ENCODE measurements around the gene TM2D1. TPM values are rescaled to one million over a fixed set of nuclear protein-coding genes. Genes with fewer than 3 reads are reported as not detected.

Gene TM2D1
- total RNA-seq (2011; cell fraction: chromatin; rRNA removed; ENCODE audit: low replicate concordance), result 41.3 and 96.7 TPM in 2 replicates
- total RNA-seq (2011; cell fraction: nucleolus; rRNA removed), result 50.5 and 53.5 TPM in 2 replicates
- total RNA-seq (2011; cell fraction: nucleoplasm; rRNA removed), result 74.2 and 89.5 TPM in 2 replicates
- total RNA-seq (2014; rRNA removed) (49.6 and 56.7 TPM in 2 replicates), total RNA-seq (2014; rRNA removed; fragmentation: Illumina TruSeq; extraction: Trizol) (42.3 and 44.8 TPM in 2 replicates), total RNA-seq (2015; rRNA removed; fragmentation: Illumina TruSeq; extraction: Trizol) (40.3 and 45.5 TPM in 2 replicates), total RNA-seq (2021) (24.5 and 24.8 TPM in 2 replicates), polyA plus RNA-seq (2011; rRNA removed) (42.6 and 52.2 TPM in 2 replicates), polyA plus RNA-seq (2014; fragmentation: Illumina TruSeq; extraction: Trizol) (32.3 and 34.7 TPM in 2 replicates), polyA plus RNA-seq (2014; fragmentation: Nextera tagmentation; extraction: Ambion mirVana) (10 to 100 TPM; 47.7 to 53.3 TPM), polyA plus RNA-seq (2014; rRNA removed) (65.2 TPM in 2 replicates), polyA minus RNA-seq (2011; rRNA and poly(A)+ RNA removed) (27.9 and 33.5 TPM in 2 replicates), Bru-seq, nascent RNA (percentile 82 among the genes with signal in this experiment), BruChase-seq, experiment 1, labeled RNA remaining after a 2-hour chase (percentile 90 among the genes with signal in this experiment), BruChase-seq, experiment 2, labeled RNA remaining after a 6-hour chase (percentile 89 among the genes with signal in this experiment)
- polyA plus RNA-seq (2011; cell fraction: cytosol; rRNA removed), result 34.1 and 44.1 TPM in 2 replicates
- 27.5 and 32.8 TPM in 2 replicates for polyA plus RNA-seq (2011; cell fraction: nucleus; rRNA removed)
- 34.1 and 37.7 TPM in 2 replicates for polyA plus RNA-seq (2012)
- polyA minus RNA-seq (2011; cell fraction: cytosol; rRNA and poly(A)+ RNA removed), result 9.4 and 16.2 TPM in 2 replicates
- 34.3 and 47.2 TPM in 2 replicates for polyA minus RNA-seq (2011; cell fraction: nucleus; rRNA and poly(A)+ RNA removed)
- long read RNA-seq, experiment 1, transcript TM2D1-201 (7 exons, 1,250 nt), result major isoform, 53 of 91 reads
- long read RNA-seq, experiment 1, partial matches to known transcripts, result 16 of 91 reads
- long read RNA-seq, experiment 1, other reads (novel, unspliced or antisense), result 20 of 91 reads
- long read RNA-seq, experiment 2, partial matches to known transcripts, result 0 of 11 reads
- long read RNA-seq, experiment 2, other reads (novel, unspliced or antisense), result 9 of 11 reads
- long read RNA-seq, experiment 3, transcript TM2D1-201 (7 exons, 1,250 nt), result major isoform, 29 of 39 reads
- long read RNA-seq, experiment 3, partial matches to known transcripts, result 1 of 39 reads
- long read RNA-seq, experiment 3, other reads (novel, unspliced or antisense), result 8 of 39 reads

GRCh38 chr1:61724813-61725694 lies at the start of gene TM2D1:
TM2D1 (minus strand) TSS chr1:61725141; CDS start chr1:61725120, 21 bp downstream.
- peak within 1 kb of the TSS; percentile 94 for H3K27ac ChIP-seq (ENCODE audit: extremely low read depth, low read depth, low read length)
- TF ChIP-seq ZNF23 (CRISPR knock-in tag; IDR thresholded peaks at IDR 0.05) (no peak), MYC (IDR thresholded peaks at IDR 0.05; ENCODE audit: low read depth, low read length) (no peak), MYC (CRISPR knock-in tag; IDR thresholded peaks at IDR 0.05; ENCODE audit: borderline replicate concordance, low read depth) (no peak), PTTG1 (tag; IDR thresholded peaks at IDR 0.05; ENCODE audit: low read depth) (no peak), MEF2A (IDR thresholded peaks at IDR 0.05; ENCODE audit: control insufficient read depth, low read depth, low read length) (no peak), POLR2AphosphoS2 (IDR thresholded peaks at IDR 0.05; ENCODE audit: low read length) (no peak; the same call in 1 of the 2 replicates), HIVEP1 (CRISPR knock-in tag; IDR thresholded peaks at IDR 0.05) (no peak), ZNF175 (CRISPR knock-in tag; IDR thresholded peaks at IDR 0.05; ENCODE audit: low read depth) (no peak), SIRT6 (IDR thresholded peaks at IDR 0.05; ENCODE audit: low read depth, low read length) (no peak), E2F3 (CRISPR knock-in tag; IDR thresholded peaks at IDR 0.05) (0 out of 2 replicates have a peak, but pooled peaks have one; percentile 41), ZNF324 (CRISPR knock-in tag; IDR thresholded peaks at IDR 0.05) (no peak), CTCFL (IDR thresholded peaks at IDR 0.05; ENCODE audit: borderline replicate concordance, insufficient read depth, low read depth, low read length, poor library complexity, severe bottlenecking) (no peak), GTF2E2 (tag; IDR thresholded peaks at IDR 0.05) (peak; percentile 81)

More at GRCh38 chr1:61724813-61725694, at the start of gene TM2D1:
- ATAC-seq (peak; percentile 98), DNase-seq (ENCODE audit: extremely low read depth in 1 of 4, low spot score in 3 of 4) (peak; percentile 87 to 95 (median 89)), FAIRE-seq (peak; percentile 93)
- Histone ChIP-seq H4K20me1 (replicated peaks; ENCODE audit: control insufficient read depth, insufficient read depth, low read length) (no peaks in the 10 kb centered on the region), H3K9ac (ENCODE audit: insufficient read depth in 1 of 2, low read depth in 2 of 2, low read length in 2 of 2) (peak within 1 kb of the TSS; percentile 95 to 96), H3K79me2 (ENCODE audit: control insufficient read depth, insufficient read depth, low read length) (peaks cover 35% of the 10 kb centered on the region), H2AFZ (ENCODE audit: low read depth, low read length) (peak within 1 kb of the TSS; percentile 96), H3K36me3 (ENCODE audit: control insufficient read depth, insufficient read depth, low read length) (peaks cover 14% of the 10 kb centered on the region; the same call in 2 of the 3 replicates), H3K27me3 (ENCODE audit: control insufficient read depth in 2 of 2, insufficient read depth in 2 of 2, low read length in 2 of 2) (no peaks in the 10 kb centered on the region), H3K4me2 (ENCODE audit: insufficient read depth, low read length) (peak within 1 kb of the TSS; percentile 95), H3K4me3 (peak within 1 kb of the TSS; percentile 73), H3K9me3 (replicated peaks; ENCODE audit: control insufficient read depth, insufficient read depth, low read depth, low read length) (no peaks in the 10 kb centered on the region), H3K4me1 (replicated peaks in 1 of 2; ENCODE audit: control insufficient read depth in 2 of 2, insufficient read depth in 2 of 2, low read length in 2 of 2) (no peaks in the 10 kb centered on the region; a peak in 1 of 5 replicates), H3K9me1 (ENCODE audit: control insufficient read depth, insufficient read depth, low read length) (no peaks in the 10 kb centered on the region)
- ChIA-PET POLR2A (interaction anchor here (0.7 to 1.6 kb wide), 4 partner anchors 12 to 568 kb away, joined by 3 to 4 read pairs (median 4); no protein-coding TSS in a partner anchor), CTCF (ENCODE audit: low intra/inter-chr PET ratio) (no interaction called here)
- in situ Hi-C loops (cut with MboI), result no loop called here
- intact Hi-C loops (cut with micrococcal nuclease), result loop anchor here (10.0 kb wide), 1 partner anchor 750 kb away; no protein-coding TSS in a partner anchor
- 1% methylated on average over 45 of the region's 45 CpGs for WGBS (ENCODE audit: insufficient coverage, low coverage, missing lambda C conversion rate)
- BruUV-seq (replicated peaks), result TSS peak; percentile 93

Data from K562 (cell line).